H9 (cell line): ENCODE data around the gene STX5. TPM values are rescaled to one million over a fixed set of nuclear protein-coding genes. Genes with fewer than 3 reads are reported as not detected.

Source experiments
- DNase-seq: peaks from one replicate; pipeline ENCODE4 v3.0.0-alpha.2; 2017
- H2AFZ ChIP-seq: one replicate; pipeline ENCODE4 v1.6.1; 2013; ENCODE audit warnings: mild to moderate bottlenecking, low read length, control low read depth, moderate library complexity
- H2AK5ac ChIP-seq: 2 replicates; pipeline ENCODE4 v1.6.1; 2013; ENCODE audit warnings: low read length, control low read depth, mixed read lengths; ENCODE audit not compliant: insufficient read length
- H2BK120ac ChIP-seq: one replicate; pipeline ENCODE4 v1.6.1; 2013; ENCODE audit warnings: low read depth, mild to moderate bottlenecking, low read length, control low read depth, inconsistent platforms; ENCODE audit not compliant: poor library complexity, severe bottlenecking
- H2BK12ac ChIP-seq: 2 replicates; pipeline ENCODE4 v1.6.1; 2013; ENCODE audit warnings: low read length, control low read depth, mixed read lengths, low read depth; ENCODE audit not compliant: insufficient read length
- H2BK15ac ChIP-seq: 2 replicates; pipeline ENCODE4 v1.6.1; 2013; ENCODE audit warnings: low read depth, low read length, control low read depth
- H2BK20ac ChIP-seq: one replicate; pipeline ENCODE4 v1.6.1; 2013; ENCODE audit warnings: low read depth, mild to moderate bottlenecking, low read length, control low read depth, inconsistent platforms; ENCODE audit not compliant: poor library complexity, severe bottlenecking
- H2BK5ac ChIP-seq: 2 replicates; pipeline ENCODE4 v1.6.1; 2013; ENCODE audit warnings: low read length, control low read depth, mixed read lengths; ENCODE audit not compliant: insufficient read length
- H3K14ac ChIP-seq: 2 replicates; pipeline ENCODE4 v1.6.1; 2013; ENCODE audit warnings: low read length, control low read depth; ENCODE audit not compliant: insufficient read depth
- H3K18ac ChIP-seq: 2 replicates; pipeline ENCODE4 v1.6.1; 2013; ENCODE audit warnings: low read depth, mild to moderate bottlenecking, mixed read lengths, low read length, control low read depth; ENCODE audit not compliant: insufficient read length
- H3K23ac ChIP-seq: 2 replicates; pipeline ENCODE4 v1.6.1; 2013; ENCODE audit warnings: low read length, control low read depth, mixed read lengths, low read depth; ENCODE audit not compliant: insufficient read length
- H3K23me2 ChIP-seq: 2 replicates; pipeline ENCODE4 v1.6.1; 2013; ENCODE audit warnings: low read depth, mild to moderate bottlenecking, mixed read lengths, low read length, control low read depth; ENCODE audit not compliant: insufficient read length, poor library complexity, severe bottlenecking
- H3K27ac ChIP-seq: 2 replicates; pipeline ENCODE4 v1.5.1; 2013; ENCODE audit warnings: low read length, control low read depth, mixed read lengths, low read depth; ENCODE audit not compliant: insufficient read length
- H3K27me3 ChIP-seq: 2 replicates; pipeline ENCODE4 v1.6.1; 2013; ENCODE audit warnings: low read length, control low read depth, inconsistent platforms; ENCODE audit not compliant: insufficient read depth
- H3K4ac ChIP-seq: 2 replicates; pipeline ENCODE4 v1.6.1; 2013; ENCODE audit warnings: low read depth, mild to moderate bottlenecking, control low read depth, inconsistent platforms, low read length, moderate library complexity
- H3K4me1 ChIP-seq: 2 replicates; pipeline ENCODE4 v1.6.1; 2013; ENCODE audit warnings: low read length, control low read depth, inconsistent platforms; ENCODE audit not compliant: insufficient read depth
- H3K4me2 ChIP-seq: 2 replicates; pipeline ENCODE4 v1.6.1; 2013; ENCODE audit warnings: low read length, control low read depth, mixed read lengths; ENCODE audit not compliant: insufficient read length, insufficient read depth
- H3K56ac ChIP-seq: 2 replicates; pipeline ENCODE4 v1.6.1; 2013; ENCODE audit warnings: low read depth, mild to moderate bottlenecking, mixed read lengths, low read length, control low read depth; ENCODE audit not compliant: insufficient read length
- H3K79me1 ChIP-seq: 2 replicates; pipeline ENCODE4 v1.6.1; 2013; ENCODE audit warnings: low read depth, mild to moderate bottlenecking, moderate library complexity, low read length, control low read depth, inconsistent platforms; ENCODE audit not compliant: insufficient read depth, poor library complexity, severe bottlenecking
- H3K79me2 ChIP-seq: 2 replicates; pipeline ENCODE4 v1.6.1; 2013; ENCODE audit warnings: low read length, control low read depth, inconsistent platforms; ENCODE audit not compliant: insufficient read depth
- H3K9ac ChIP-seq: 2 replicates; pipeline ENCODE4 v1.6.1; 2013; ENCODE audit warnings: low read length, control low read depth, mixed read lengths; ENCODE audit not compliant: insufficient read length; ENCODE audit errors: extremely low read depth
- H3K9me3 ChIP-seq: one replicate; pipeline ENCODE4 v1.6.1; 2013; ENCODE audit warnings: low read depth, low read length, inconsistent platforms; ENCODE audit not compliant: control insufficient read depth
- H3T11ph ChIP-seq: one replicate; pipeline ENCODE4 v1.6.1; 2013; ENCODE audit warnings: mild to moderate bottlenecking, low read length, control low read depth, inconsistent platforms
- H4K20me1 ChIP-seq: one replicate; pipeline ENCODE4 v1.6.1; 2013; ENCODE audit not compliant: control insufficient read depth, insufficient read length, insufficient read depth
- H4K5ac ChIP-seq: 2 replicates; pipeline ENCODE4 v1.6.1; 2013; ENCODE audit warnings: low read depth, mild to moderate bottlenecking, mixed read lengths, low read length, control low read depth; ENCODE audit not compliant: insufficient read length
- H4K8ac ChIP-seq: replicated peaks from 2 replicates; pipeline ENCODE4 v1.6.1; 2013; ENCODE audit warnings: low read length, control low read depth, mixed read lengths, low read depth; ENCODE audit not compliant: insufficient read length
- H4K91ac ChIP-seq: 2 replicates; pipeline ENCODE4 v1.6.1; 2013; ENCODE audit warnings: low read depth, mild to moderate bottlenecking, moderate library complexity, mixed read lengths, low read length, control low read depth; ENCODE audit not compliant: insufficient read length
- H3K27ac Mint-ChIP-seq, 3 experiments: 2 replicates in 2 of 3; 3 replicates in 1 of 3; pipeline ENCODE4 v1.8.0; 2020 to 2021; ENCODE audit warnings: mixed read lengths in 3 of 3, mild to moderate bottlenecking in 1 of 3, moderate library complexity in 1 of 3
- H3K27me3 Mint-ChIP-seq: 2 replicates; pipeline ENCODE4 v1.8.0; 2021; ENCODE audit warnings: low read depth, mild to moderate bottlenecking, moderate library complexity, mixed read lengths
- H3K36me3 Mint-ChIP-seq, 3 experiments: 2 replicates in 2 of 3; 3 replicates in 1 of 3; pipeline ENCODE4 v1.8.0; 2020 to 2021; ENCODE audit warnings: low read depth in 3 of 3, mixed read lengths in 3 of 3; ENCODE audit not compliant: insufficient read depth in 1 of 3
- H3K4me1 Mint-ChIP-seq, 2 experiments: 2 replicates each; pipeline ENCODE4 v1.8.0; 2020; ENCODE audit warnings: mixed read lengths in 2 of 2
- H3K4me3 Mint-ChIP-seq, 2 experiments: 2 replicates in 1 of 2; 3 replicates in 1 of 2; pipeline ENCODE4 v1.8.0; 2020 to 2021; ENCODE audit warnings: mild to moderate bottlenecking in 2 of 2, mixed read lengths in 2 of 2, moderate library complexity in 1 of 2
- H3K9me3 Mint-ChIP-seq, 2 experiments: 2 replicates in 1 of 2; 3 replicates in 1 of 2; pipeline ENCODE4 v1.8.0; 2020; ENCODE audit warnings: mild to moderate bottlenecking in 2 of 2, mixed read lengths in 2 of 2, moderate library complexity in 1 of 2
- CTCF ChIP-seq: fragments of 200-600 bp; sonication (generic); conservative IDR thresholded peaks from 3 replicates; pipeline ENCODE4 v1.8.0; 2021; ENCODE audit warnings: antibody characterized with exemption, mild to moderate bottlenecking
- WGBS: extraction: QIAGEN DNeasy Blood & Tissue Kit; methylation state at CpG from one replicate; pipeline ENCODE4 v1.1.7; 2013; ENCODE audit warnings: missing lambda C conversion rate, low lambda C conversion rate, mixed read lengths; ENCODE audit not compliant: insufficient read length; ENCODE audit errors: extremely low coverage; 5-methylcytosine and 5-hydroxymethylcytosine counted together
- total RNA-seq: library from RNA; stranded (reverse); gene quantifications from 2 replicates; pipeline ENCODE4 v1.2.1, GENCODE V29; 2021

STX5 gene
- total RNA-seq, 1 experiment from 2014 or later = 33.5 TPM

- peaks cover 7% of the 10 kb centered on the region; the same call in 1 of the 2 replicates for H3K79me2 ChIP-seq
- no peak overlapping the region for H2BK15ac ChIP-seq
- Mint-ChIP-seq H3K27me3 (peaks cover 5% of the 10 kb centered on the region), H3K4me1 (peaks cover 40 to 54% of the 10 kb centered on the region in 2 experiments), H3K36me3 (peaks cover 57 to 85% (median 73%) of the 10 kb centered on the region in 3 experiments), H3K27ac (peak overlapping the region; percentile 98 to 100 (median 98)), H3K9me3 (peaks cover 2 to 3% of the 10 kb centered on the region in 2 experiments; a peak in 3 of 5 replicates), H3K4me3 (peak overlapping the region; percentile 99 to 100)
- H4K8ac ChIP-seq = no peak overlapping the region
- H3K9ac ChIP-seq = peak overlapping the region; percentile 13
- no peak overlapping the region for H2BK12ac ChIP-seq
- no peak overlapping the region for H3K4ac ChIP-seq
- no peak overlapping the region for H4K5ac ChIP-seq
- H3K4me1 ChIP-seq = no peaks in the 10 kb centered on the region; the same call in 1 of the 2 replicates
- no peak for DNase-seq
- H3K27ac ChIP-seq = peak overlapping the region; percentile 70
- no peak overlapping the region for H2AK5ac ChIP-seq
- no CpG with 5 or more reads among the region's 16 CpGs for WGBS
- peak overlapping the region; percentile 41 for H3K4me2 ChIP-seq
- no peak overlapping the region for H2AFZ ChIP-seq
- no peak overlapping the region for H2BK20ac ChIP-seq
- no peak overlapping the region for H3T11ph ChIP-seq
- H4K91ac ChIP-seq = no peak overlapping the region
- H3K79me1 ChIP-seq = no peaks in the 10 kb centered on the region
- no peaks in the 10 kb centered on the region for H3K27me3 ChIP-seq
- no peak overlapping the region for H3K18ac ChIP-seq
- H3K23ac ChIP-seq = no peak overlapping the region
- no peak overlapping the region for H2BK120ac ChIP-seq
- TF ChIP-seq CTCF = no peak
- H3K23me2 ChIP-seq = peaks cover 15% of the 10 kb centered on the region
- H2BK5ac ChIP-seq = no peak overlapping the region
- no peaks in the 10 kb centered on the region for H4K20me1 ChIP-seq
- H3K14ac ChIP-seq = no peak overlapping the region
- H3K56ac ChIP-seq = no peak overlapping the region
- no peaks in the 10 kb centered on the region for H3K9me3 ChIP-seq
Observed at GRCh38 chr11:62880231-62880802, 48.5 kb upstream of the STX5 start.
